SK-N-SH (cell line): Measurements from ENCODE around the gene SMAP1. TPM values are rescaled to one million over a fixed set of nuclear protein-coding genes. Genes with fewer than 3 reads are reported as not detected.

Experiments
- CTCF ChIA-PET: fragments of 300-600, 350-600 bp; formaldehyde crosslinking; extraction: SDS; loops from one replicate; lab custom pipeline; 2021; lab: Yijun Ruan, JAX
- POLR2A ChIA-PET: fragments of 350-600 bp; sonication (Branson Sonifier 250); formaldehyde crosslinking; extraction: SDS; loops from one replicate; lab custom pipeline; 2020; ENCODE audit warnings: antibody characterized with exemption, inconsistent platforms; lab: Yijun Ruan, JAX
- DNase-seq: peaks from one replicate; pipeline ENCODE4 v3.0.0; 2012
- H2AFZ ChIP-seq: fragments of 200-600 bp; sonication (generic); 2 replicates; pipeline ENCODE4 v1.8.1; 2016; ENCODE audit warnings: antibody characterized with exemption, mild to moderate bottlenecking, low read depth
- H3F3A ChIP-seq: fragments of 200-600 bp; sonication (generic); replicated peaks from 2 replicates; pipeline ENCODE3; 2016; ENCODE audit warnings: antibody characterized with exemption, mild to moderate bottlenecking; ENCODE audit not compliant: insufficient read depth
- H3K27ac ChIP-seq, 2 experiments: fragments of 200-500 bp in 1 of 2; fragments of 200-600 bp in 1 of 2; sonication (Bioruptor generic) in 1 of 2; sonication (generic), shearing (Covaris generic) in 1 of 2; 2 replicates each; pipeline versions ENCODE4 v1.5.1 to v1.6.1; 2014 to 2016; ENCODE audit warnings: low read depth in 2 of 2, inconsistent platforms in 1 of 2, low read length in 1 of 2, mild to moderate bottlenecking in 1 of 2, mixed read lengths in 1 of 2
- H3K27me3 ChIP-seq: fragments of 200-600 bp; sonication (generic), shearing (Covaris generic); 2 replicates; pipeline ENCODE4 v1.6.1; 2016; ENCODE audit warnings: mixed run types; ENCODE audit not compliant: insufficient read depth
- H3K36me3 ChIP-seq, 2 experiments: fragments of 200-500 bp in 1 of 2; fragments of 200-600 bp in 1 of 2; sonication (Bioruptor generic) in 1 of 2; sonication (generic) in 1 of 2; replicated peaks in 1 of 2; 2 replicates each; pipeline versions ENCODE3 to v1.5.1; 2014 to 2016; ENCODE audit warnings: low read length in 1 of 2, mild to moderate bottlenecking in 1 of 2; ENCODE audit not compliant: insufficient read depth in 2 of 2, control insufficient read depth in 1 of 2
- H3K4me1 ChIP-seq, 2 experiments: fragments of 200-500 bp in 1 of 2; fragments of 200-600 bp in 1 of 2; sonication (Bioruptor generic) in 1 of 2; sonication (generic), shearing (Covaris generic) in 1 of 2; 2 replicates each; pipeline versions ENCODE4 v1.5.1 to v1.6.1; 2014 to 2016; ENCODE audit warnings: low read depth in 1 of 2, low read length in 1 of 2, mixed run types in 1 of 2; ENCODE audit not compliant: insufficient read depth in 2 of 2, control insufficient read depth in 1 of 2
- H3K4me2 ChIP-seq: fragments of 200-600 bp; sonication (generic), shearing (Covaris generic); 2 replicates; pipeline ENCODE4 v1.6.1; 2017; ENCODE audit warnings: mixed run types
- H3K4me3 ChIP-seq, 2 experiments: fragments of 200-500 bp in 1 of 2; fragments of 200-600 bp in 1 of 2; sonication (Bioruptor generic) in 1 of 2; sonication (generic), shearing (Covaris generic) in 1 of 2; 2 replicates each; pipeline versions ENCODE4 v1.5.1 to v1.8.1; 2014 to 2016; ENCODE audit warnings: low read depth in 2 of 2, inconsistent platforms in 1 of 2, low read length in 1 of 2, mild to moderate bottlenecking in 1 of 2, mixed read lengths in 1 of 2, moderate library complexity in 1 of 2
- H3K79me2 ChIP-seq: fragments of 200-600 bp; sonication (generic); 2 replicates; pipeline ENCODE4 v1.8.1; 2017; ENCODE audit warnings: mild to moderate bottlenecking; ENCODE audit not compliant: insufficient read depth
- H3K9ac ChIP-seq: fragments of 200-600 bp; sonication (generic); 2 replicates; pipeline ENCODE4 v1.6.1; 2017; ENCODE audit warnings: mixed run types
- H3K9me2 ChIP-seq: fragments of 200-600 bp; sonication (generic); 2 replicates; pipeline ENCODE4 v1.6.1; 2017; ENCODE audit warnings: mixed run types
- H3K9me3 ChIP-seq: fragments of 200-600 bp; sonication (generic); 2 replicates; pipeline ENCODE4 v1.6.1; 2017; ENCODE audit warnings: mixed run types, mild to moderate bottlenecking, moderate library complexity
- H4K20me1 ChIP-seq: fragments of 200-600 bp; sonication (generic); 2 replicates; pipeline ENCODE4 v1.6.1; 2017; ENCODE audit warnings: mild to moderate bottlenecking, mixed run types; ENCODE audit not compliant: insufficient read depth
- CHD2 ChIP-seq: fragments of 150-350 bp; IDR thresholded peaks from 2 replicates; pipeline ENCODE4 v1.6.1; 2018; ENCODE audit warnings: low read length; ENCODE audit not compliant: partially characterized antibody
- EP300 ChIP-seq, 2 experiments: IDR thresholded peaks; 2 replicates each; pipeline versions ENCODE4 v1.4.0 to v1.6.1; 2012; ENCODE audit warnings: borderline replicate concordance in 1 of 2, low read depth in 1 of 2, low read length in 1 of 2
- EZH2phosphoT487 ChIP-seq: fragments of 200-600 bp; sonication (generic); IDR thresholded peaks from 2 replicates; pipeline ENCODE4 v1.6.1; 2017; ENCODE audit warnings: low read depth, mixed run types, mild to moderate bottlenecking, antibody characterized with exemption, moderate library complexity, borderline replicate concordance
- FOSL2 ChIP-seq: IDR thresholded peaks from 2 replicates; pipeline ENCODE4 v1.4.0; 2012; ENCODE audit warnings: low read depth, mild to moderate bottlenecking, moderate library complexity, borderline replicate concordance
- FOXJ3 ChIP-seq: sonication (generic); formaldehyde crosslinking; IDR thresholded peaks from 2 replicates; pipeline ENCODE4 v1.5.1; 2020; ENCODE audit warnings: mild to moderate bottlenecking, missing genetic modification reagents
- FOXM1 ChIP-seq: IDR thresholded peaks from 2 replicates; pipeline ENCODE4 v1.4.0; 2012; ENCODE audit warnings: low read depth, mild to moderate bottlenecking
- GATA2 ChIP-seq: sonication (generic); formaldehyde crosslinking; IDR thresholded peaks from 2 replicates; pipeline ENCODE4 v1.5.0; 2020; ENCODE audit warnings: mild to moderate bottlenecking, missing genetic modification reagents
- IRF3 ChIP-seq: fragments of 150-350 bp; IDR thresholded peaks from 2 replicates; pipeline ENCODE4 v1.6.1; 2016; ENCODE audit warnings: mild to moderate bottlenecking, low read depth, low read length
- MEF2A ChIP-seq: IDR thresholded peaks from 2 replicates; pipeline ENCODE4 v1.4.0; 2012; ENCODE audit warnings: low read depth, borderline replicate concordance
- POLR2AphosphoS5 ChIP-seq: IDR thresholded peaks from 2 replicates; pipeline ENCODE4 v1.6.1; 2012; ENCODE audit warnings: low read depth, low read length
- RAD21 ChIP-seq: IDR thresholded peaks from 2 replicates; pipeline ENCODE4 v1.6.1; 2012; ENCODE audit warnings: mild to moderate bottlenecking, low read length
- RCOR1 ChIP-seq: fragments of 150-350 bp; IDR thresholded peaks from 2 replicates; pipeline ENCODE4 v1.6.1; 2017; ENCODE audit warnings: antibody characterized with exemption, low read length
- RXRA ChIP-seq: IDR thresholded peaks from 2 replicates; pipeline ENCODE4 v1.4.0; 2012; ENCODE audit warnings: low read depth, mild to moderate bottlenecking, borderline replicate concordance
- TEAD4 ChIP-seq: IDR thresholded peaks from 2 replicates; pipeline ENCODE4 v1.4.0; 2012; ENCODE audit warnings: mild to moderate bottlenecking, borderline replicate concordance; ENCODE audit not compliant: insufficient read depth
- USF1 ChIP-seq: IDR thresholded peaks from 2 replicates; pipeline ENCODE4 v1.4.0; 2012; ENCODE audit warnings: low read depth, borderline replicate concordance
- YY1 ChIP-seq: IDR thresholded peaks from 2 replicates; pipeline ENCODE4 v1.4.0; 2012; ENCODE audit warnings: low read depth, mild to moderate bottlenecking
- WGBS: methylation state at CpG from one replicate; pipeline ENCODE4 v1.1.6; 2017; ENCODE audit warnings: low lambda C conversion rate; 5-methylcytosine and 5-hydroxymethylcytosine counted together
- polyA plus RNA-seq, 3 experiments: library from polyadenylated mRNA; depleted of rRNA; stranded (reverse); fragments of >200 nt; gene quantifications; 2 replicates each; pipeline ENCODE4 v1.2.3, GENCODE V29; 2012
- TF ChIP-seq, protein P1 (sequence below): IDR thresholded peaks from 2 replicates; pipeline ENCODE4 v1.4.0; 2012; ENCODE audit warnings: low read depth
- TF ChIP-seq, protein P2 (sequence below): IDR thresholded peaks from 2 replicates; pipeline ENCODE4 v1.4.0; 2012; ENCODE audit warnings: low read depth, borderline replicate concordance
- TF ChIP-seq, protein P3 (sequence below): IDR thresholded peaks from 2 replicates; pipeline ENCODE4; 2012

SMAP1 gene
- polyA plus RNA-seq, 1 of the 3 experiments (the other 2 are of a cell fraction) = 12.6 TPM

- Histone ChIP-seq H3K79me2 (peaks cover 75% of the 10 kb centered on the region), H3F3A (no peaks in the 10 kb centered on the region), H3K36me3 (peaks cover 0 to 3% of the 10 kb centered on the region in 2 experiments), H4K20me1 (no peaks in the 10 kb centered on the region), H3K27ac (no peak overlapping the region), H3K27me3 (no peaks in the 10 kb centered on the region), H3K4me2 (no peak overlapping the region), H3K9me3 (no peaks in the 10 kb centered on the region), H3K9me2 (no peaks in the 10 kb centered on the region), H2AFZ (no peak overlapping the region), H3K4me3 (no peak overlapping the region), H3K9ac (no peak overlapping the region), H3K4me1 (no peaks in the 10 kb centered on the region)
- ChIA-PET CTCF (interaction anchor here (1.0 to 1.9 kb wide), 2 partner anchors 13 to 325 kb away, joined by 4 to 5 read pairs; no protein-coding TSS in a partner anchor), POLR2A (no interaction called here)
- 4% methylated on average over 1 of the region's 1 CpG for WGBS
- DNase-seq = no peak
- TF ChIP-seq FOSL2 (no peak), GATA2 (no peak)
Observed at GRCh38 chr6:70693887-70694286, 26.2 kb downstream of the SMAP1 start.

DNA sequence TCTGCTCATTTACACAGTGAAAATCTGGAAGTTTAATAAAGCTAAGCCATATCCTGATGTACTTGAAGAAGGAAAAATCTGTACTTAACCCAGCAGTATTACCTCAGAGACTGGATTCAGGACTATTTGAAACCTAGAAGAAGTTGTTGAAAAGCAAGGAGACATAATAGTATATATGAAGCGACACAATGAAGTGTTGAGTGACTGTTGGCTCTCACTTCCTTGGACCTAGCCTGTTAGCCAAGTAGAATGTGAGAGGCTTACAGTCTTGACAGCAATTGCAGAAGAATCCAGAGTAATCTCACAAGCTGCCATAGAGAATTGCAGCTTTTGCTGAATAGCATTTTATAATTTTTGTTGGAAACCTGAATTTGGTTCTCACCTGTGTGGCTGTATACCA, 26.7 kb downstream of the SMAP1 start:
- Histone ChIP-seq H3K27ac (no peak overlapping the region), H3K9me3 (no peaks in the 10 kb centered on the region), H3K4me2 (no peak overlapping the region), H3F3A (no peaks in the 10 kb centered on the region), H3K27me3 (no peaks in the 10 kb centered on the region)
- CTCF ChIA-PET = interaction anchor here (1.0 to 1.9 kb wide), 3 partner anchors 12 to 325 kb away, joined by 3 to 5 read pairs (median 4); no protein-coding TSS in a partner anchor
- TF ChIP-seq RAD21 = no peak
- no peak for TF ChIP-seq TEAD4
- TF ChIP-seq EZH2phosphoT487 = no peak
- TF ChIP-seq IRF3 = no peak
- no peak for TF ChIP-seq POLR2AphosphoS5
- TF ChIP-seq, protein P1, sequence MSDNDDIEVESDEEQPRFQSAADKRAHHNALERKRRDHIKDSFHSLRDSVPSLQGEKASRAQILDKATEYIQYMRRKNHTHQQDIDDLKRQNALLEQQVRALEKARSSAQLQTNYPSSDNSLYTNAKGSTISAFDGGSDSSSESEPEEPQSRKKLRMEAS = no peak
- TF ChIP-seq FOXJ3 (CRISPR knock-in tag) = no peak
- no peak for TF ChIP-seq MEF2A
- no peak for TF ChIP-seq FOXM1
- TF ChIP-seq EP300 (IDR thresholded peaks at IDR 0.05; ENCODE audit: borderline replicate concordance in 1 of 2, low read depth in 1 of 2, low read length in 1 of 2) = no peak
- TF ChIP-seq YY1 = no peak
- no peak for TF ChIP-seq RCOR1
- no peak for TF ChIP-seq RXRA
- TF ChIP-seq, protein P2, sequence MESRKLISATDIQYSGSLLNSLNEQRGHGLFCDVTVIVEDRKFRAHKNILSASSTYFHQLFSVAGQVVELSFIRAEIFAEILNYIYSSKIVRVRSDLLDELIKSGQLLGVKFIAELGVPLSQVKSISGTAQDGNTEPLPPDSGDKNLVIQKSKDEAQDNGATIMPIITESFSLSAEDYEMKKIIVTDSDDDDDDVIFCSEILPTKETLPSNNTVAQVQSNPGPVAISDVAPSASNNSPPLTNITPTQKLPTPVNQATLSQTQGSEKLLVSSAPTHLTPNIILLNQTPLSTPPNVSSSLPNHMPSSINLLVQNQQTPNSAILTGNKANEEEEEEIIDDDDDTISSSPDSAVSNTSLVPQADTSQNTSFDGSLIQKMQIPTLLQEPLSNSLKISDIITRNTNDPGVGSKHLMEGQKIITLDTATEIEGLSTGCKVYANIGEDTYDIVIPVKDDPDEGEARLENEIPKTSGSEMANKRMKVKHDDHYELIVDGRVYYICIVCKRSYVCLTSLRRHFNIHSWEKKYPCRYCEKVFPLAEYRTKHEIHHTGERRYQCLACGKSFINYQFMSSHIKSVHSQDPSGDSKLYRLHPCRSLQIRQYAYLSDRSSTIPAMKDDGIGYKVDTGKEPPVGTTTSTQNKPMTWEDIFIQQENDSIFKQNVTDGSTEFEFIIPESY = no peak
- no peak for TF ChIP-seq CHD2
- TF ChIP-seq, protein P3, sequence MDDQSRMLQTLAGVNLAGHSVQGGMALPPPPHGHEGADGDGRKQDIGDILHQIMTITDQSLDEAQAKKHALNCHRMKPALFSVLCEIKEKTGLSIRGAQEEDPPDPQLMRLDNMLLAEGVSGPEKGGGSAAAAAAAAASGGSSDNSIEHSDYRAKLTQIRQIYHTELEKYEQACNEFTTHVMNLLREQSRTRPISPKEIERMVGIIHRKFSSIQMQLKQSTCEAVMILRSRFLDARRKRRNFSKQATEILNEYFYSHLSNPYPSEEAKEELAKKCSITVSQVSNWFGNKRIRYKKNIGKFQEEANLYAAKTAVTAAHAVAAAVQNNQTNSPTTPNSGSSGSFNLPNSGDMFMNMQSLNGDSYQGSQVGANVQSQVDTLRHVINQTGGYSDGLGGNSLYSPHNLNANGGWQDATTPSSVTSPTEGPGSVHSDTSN = no peak
- TF ChIP-seq USF1 = no peak
- TF ChIP-seq, all 33 proteins: peak for 0
- 94% methylated on average over 1 of the region's 1 CpG for WGBS
- H3K9me2 ChIP-seq = no peaks in the 10 kb centered on the region
- DNase-seq = no peak
- no peaks in the 10 kb centered on the region for H4K20me1 ChIP-seq
- no peak overlapping the region for H3K9ac ChIP-seq
- peaks cover 73% of the 10 kb centered on the region for H3K79me2 ChIP-seq
- peaks cover 0 to 3% of the 10 kb centered on the region in 2 experiments for H3K36me3 ChIP-seq
- no peak overlapping the region for H3K4me3 ChIP-seq
- H2AFZ ChIP-seq = no peak overlapping the region
- no peaks in the 10 kb centered on the region for H3K4me1 ChIP-seq
- POLR2A ChIA-PET = no interaction called here
